Endodermal cell (in vitro differentiated cells): Measurements from ENCODE around the gene FLT3. TPM values are rescaled to one million over a fixed set of nuclear protein-coding genes. Genes with fewer than 3 reads are reported as not detected.
A peak's percentile ranks its signal among the peaks of the same experiment; 100 is the strongest.
"Not testable (repeated sequence)": the region's sequence is repeated elsewhere in the genome, so short reads cannot be mapped to it uniquely, and the experiment has no call there.

Experiments used
- DNase-seq: peaks from one replicate; pipeline ENCODE4 v3.0.0-alpha.2; 2017
- H3K27ac ChIP-seq: 2 replicates; pipeline ENCODE4 v1.5.1; 2013; ENCODE audit warnings: mild to moderate bottlenecking, low read depth, low read length, moderate library complexity
- H3K27me3 ChIP-seq: 2 replicates; pipeline ENCODE4 v1.6.1; 2013; ENCODE audit warnings: mild to moderate bottlenecking, low read length, moderate library complexity; ENCODE audit not compliant: insufficient read depth, control insufficient read depth, poor library complexity, severe bottlenecking
- H3K36me3 ChIP-seq: 2 replicates; pipeline ENCODE4 v1.7.0; 2013; ENCODE audit warnings: mild to moderate bottlenecking, low read length, moderate library complexity; ENCODE audit not compliant: control insufficient read depth, insufficient read depth
- H3K4me1 ChIP-seq: one replicate; pipeline ENCODE4 v1.7.0; 2013; ENCODE audit warnings: low read length; ENCODE audit not compliant: control insufficient read depth, insufficient read depth
- H3K4me3 ChIP-seq: 2 replicates; pipeline ENCODE4 v1.5.1; 2013; ENCODE audit warnings: mild to moderate bottlenecking, low read length, moderate library complexity
- H3K9ac ChIP-seq: 2 replicates; pipeline ENCODE4 v1.6.1; 2013; ENCODE audit warnings: mild to moderate bottlenecking, low read length, moderate library complexity; ENCODE audit not compliant: poor library complexity, severe bottlenecking; ENCODE audit errors: extremely low read depth
- H3K9me3 ChIP-seq: 2 replicates; pipeline ENCODE4 v1.6.1; 2013; ENCODE audit warnings: mild to moderate bottlenecking, low read length, moderate library complexity; ENCODE audit not compliant: control insufficient read depth
- H3K27ac Mint-ChIP-seq: 2 replicates; pipeline ENCODE4 v1.8.0; 2020; ENCODE audit warnings: mixed read lengths
- H3K27me3 Mint-ChIP-seq: 2 replicates; pipeline ENCODE4 v1.8.0; 2021; ENCODE audit warnings: mild to moderate bottlenecking, mixed read lengths; ENCODE audit not compliant: insufficient read depth
- H3K36me3 Mint-ChIP-seq: 2 replicates; pipeline ENCODE4 v1.8.0; 2020; ENCODE audit warnings: low read depth, mixed read lengths
- H3K4me1 Mint-ChIP-seq: 2 replicates; pipeline ENCODE4 v1.8.0; 2020; ENCODE audit warnings: mixed read lengths
- H3K4me3 Mint-ChIP-seq: 2 replicates; pipeline ENCODE4 v1.8.0; 2020; ENCODE audit warnings: mild to moderate bottlenecking, moderate library complexity, mixed read lengths
- H3K9me3 Mint-ChIP-seq: 2 replicates; pipeline ENCODE4 v1.8.0; 2020; ENCODE audit warnings: mild to moderate bottlenecking, mixed read lengths
- CTCF ChIP-seq: fragments of 200-600 bp; sonication (generic); conservative IDR thresholded peaks from 2 replicates; pipeline ENCODE4 v1.5.0; 2021; ENCODE audit warnings: antibody characterized with exemption, mild to moderate bottlenecking
- WGBS, 2 experiments: methylation state at CpG; one replicate each; pipeline versions ENCODE4 v1.1.5 to v1.1.7; 2013; ENCODE audit warnings: missing lambda C conversion rate in 2 of 2, mixed read lengths in 1 of 2; ENCODE audit not compliant: insufficient coverage in 1 of 2, insufficient read length in 1 of 2; 5-methylcytosine and 5-hydroxymethylcytosine counted together
- total RNA-seq, 2 donors: library from RNA; stranded (reverse); fragmentation: NEBNext Ultra II Directional in 1 of 2; extraction: Animal tissue kit (Norgen Biotek cat#: 25700) in 1 of 2; gene quantifications; 2 replicates in 1 of 2; 3 replicates in 1 of 2; pipeline ENCODE4 v1.2.1, GENCODE V29; 2021

The FLT3 gene
- total RNA-seq, 2 donors from 2014 or later: 0.09 to 0.13 TPM

GRCh38 chr13:27965343-27965739 lies 135.0 kb downstream of the FLT3 start:
- Histone ChIP-seq H3K27me3 (peaks cover 100% of the 10 kb centered on the region), H3K36me3 (no peaks in the 10 kb centered on the region), H3K27ac (no peak overlapping the region), H3K4me3 (no peak overlapping the region), H3K9ac (no peak overlapping the region), H3K4me1 (peaks cover 15% of the 10 kb centered on the region), H3K9me3 (no peaks in the 10 kb centered on the region)
- Mint-ChIP-seq H3K36me3 (no peaks in the 10 kb centered on the region), H3K27ac (no peak overlapping the region), H3K9me3 (no peaks in the 10 kb centered on the region), H3K4me3 (no peak overlapping the region), H3K4me1 (peaks cover 33% of the 10 kb centered on the region), H3K27me3 (peaks cover 99% of the 10 kb centered on the region)
- 0 to 12% methylated on average over 2 to 7 of the region's 7 CpGs for WGBS, 2 experiments
- peak; percentile 71 for DNase-seq
- TF ChIP-seq CTCF: peak; percentile 32

GRCh38 chr13:27964741-27965323 lies 135.5 kb downstream of the FLT3 start:
- no peak for TF ChIP-seq CTCF
- 14% methylated on average over 13 of the region's 15 CpGs; no CpG with 5 or more reads in 1 of the 2 experiments for WGBS, 2 experiments
- peaks cover 100% of the 10 kb centered on the region for H3K27me3 ChIP-seq
- H3K36me3 Mint-ChIP-seq: no peaks in the 10 kb centered on the region
- peaks cover 33% of the 10 kb centered on the region for H3K4me1 Mint-ChIP-seq
- peaks cover 99% of the 10 kb centered on the region for H3K27me3 Mint-ChIP-seq
- H3K4me3 Mint-ChIP-seq: no peak overlapping the region
- no peak overlapping the region for H3K27ac Mint-ChIP-seq
- H3K4me3 ChIP-seq: no peak overlapping the region
- no peaks in the 10 kb centered on the region for H3K9me3 Mint-ChIP-seq
- H3K36me3 ChIP-seq: no peaks in the 10 kb centered on the region
- H3K9ac ChIP-seq: no peak overlapping the region
- H3K4me1 ChIP-seq: peaks cover 15% of the 10 kb centered on the region
- H3K27ac ChIP-seq: no peak overlapping the region
- H3K9me3 ChIP-seq: no peaks in the 10 kb centered on the region
- DNase-seq: peak; percentile 61

- H3K9ac ChIP-seq, H3K4me3 Mint-ChIP-seq, H3K27ac ChIP-seq, H3K4me3 ChIP-seq, H3K9me3 ChIP-seq, H3K27ac Mint-ChIP-seq, H3K9me3 Mint-ChIP-seq, DNase-seq, H3K36me3 ChIP-seq, H3K36me3 Mint-ChIP-seq: not testable (repeated sequence)
- H3K27me3 Mint-ChIP-seq: peaks cover 99% of the 10 kb centered on the region
- Histone ChIP-seq H3K4me1 (peaks cover 15% of the 10 kb centered on the region), H3K27me3 (peaks cover 100% of the 10 kb centered on the region)
- 59 to 62% methylated on average over 13 of the region's 13 CpGs for WGBS, 2 experiments
- peaks cover 33% of the 10 kb centered on the region for H3K4me1 Mint-ChIP-seq
Measured at GRCh38 chr13:27964206-27964605, 136.2 kb downstream of the FLT3 start.

GRCh38 chr13:27963491-27963890 lies 136.9 kb downstream of the FLT3 start:
- H3K4me1 ChIP-seq: peaks cover 15% of the 10 kb centered on the region
- no peak for TF ChIP-seq CTCF
- WGBS, 2 experiments: 50 to 56% methylated on average over 1 to 3 of the region's 3 CpGs
- H3K4me3 Mint-ChIP-seq: no peak overlapping the region
- H3K27ac Mint-ChIP-seq: no peak overlapping the region
- no peak overlapping the region for H3K4me3 ChIP-seq
- no peaks in the 10 kb centered on the region for H3K9me3 ChIP-seq
- peaks cover 33% of the 10 kb centered on the region for H3K4me1 Mint-ChIP-seq
- DNase-seq: no peak
- H3K27me3 ChIP-seq: peaks cover 100% of the 10 kb centered on the region
- no peak overlapping the region for H3K27ac ChIP-seq
- no peaks in the 10 kb centered on the region for H3K9me3 Mint-ChIP-seq
- H3K9ac ChIP-seq: no peak overlapping the region
- H3K36me3 ChIP-seq: no peaks in the 10 kb centered on the region
- H3K36me3 Mint-ChIP-seq: no peaks in the 10 kb centered on the region
- peaks cover 99% of the 10 kb centered on the region for H3K27me3 Mint-ChIP-seq
